HG03457 (cell line): ENCODE measurements around the gene GNAQ.
"Not testable (repeated sequence)": the region's sequence is repeated elsewhere in the genome, so short reads cannot be mapped to it uniquely, and the experiment has no call there.

Experiments
- ATAC-seq: cut with Tn5 transposase; IDR thresholded peaks from one replicate; pipeline ENCODE4 v1.9.1; 2021; ENCODE audit warnings: moderate number of reproducible peaks; ENCODE audit not compliant: unreplicated experiment

GNAQ gene

DNA sequence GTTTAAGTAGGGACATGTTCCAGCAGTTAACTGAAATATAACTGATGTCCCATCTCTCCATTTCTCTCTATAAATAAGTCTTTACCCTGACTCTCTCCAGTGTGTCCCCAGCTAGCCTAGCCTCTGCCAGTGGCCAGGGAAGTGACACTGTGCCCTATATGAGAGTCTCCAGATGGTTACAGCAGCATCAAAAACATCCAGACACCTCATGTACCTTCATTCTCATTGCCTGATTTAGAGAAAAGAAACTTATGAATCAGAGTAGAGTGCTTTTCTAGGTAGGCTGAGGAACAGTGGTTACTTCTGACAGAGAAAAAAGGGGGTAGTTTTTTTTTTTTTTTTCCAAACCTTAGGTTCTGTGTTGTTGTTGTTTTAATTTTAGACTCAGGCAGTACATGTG, 148.5 kb downstream of the GNAQ start:
- ATAC-seq: no peak

DNA sequence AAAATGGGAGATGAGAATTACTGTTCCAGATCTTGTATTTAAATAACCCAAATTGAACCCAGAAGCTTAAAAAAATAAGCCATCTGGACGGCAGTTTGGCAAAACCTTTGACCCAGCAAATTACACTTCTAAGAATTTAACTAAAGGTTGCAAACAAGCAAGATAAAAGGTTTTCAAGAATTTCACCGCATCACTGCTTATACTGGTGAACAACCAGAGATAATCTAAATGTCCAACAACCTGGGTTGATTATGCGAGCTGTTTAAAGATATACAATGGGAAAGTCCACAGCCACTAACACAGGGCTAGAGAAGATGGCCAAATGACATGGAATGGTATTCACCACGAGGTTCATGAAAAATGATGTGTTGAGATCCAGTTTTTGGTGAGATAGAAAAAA, 149.3 kb downstream of the GNAQ start:
- ATAC-seq: no peak

DNA sequence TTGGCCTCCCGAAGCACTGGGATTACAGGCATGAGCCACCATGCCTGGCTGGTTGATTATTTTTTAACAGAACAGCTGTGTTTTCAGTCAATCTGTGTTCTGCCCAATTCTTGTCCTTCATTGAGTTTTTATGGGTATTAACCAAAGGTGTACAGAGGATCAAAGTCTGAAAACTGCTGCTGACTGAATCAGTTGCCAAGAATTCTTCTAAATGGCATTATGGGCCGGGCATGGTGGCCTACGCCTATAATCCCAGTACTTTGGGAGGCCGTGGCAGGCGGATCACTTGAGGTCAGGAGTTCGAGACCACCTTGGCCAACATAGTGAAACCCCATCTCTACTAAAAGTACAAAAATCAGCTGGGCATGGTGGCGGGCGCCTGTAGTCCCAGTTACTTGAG, 150.0 kb downstream of the GNAQ start:
- ATAC-seq: not testable (repeated sequence)

DNA sequence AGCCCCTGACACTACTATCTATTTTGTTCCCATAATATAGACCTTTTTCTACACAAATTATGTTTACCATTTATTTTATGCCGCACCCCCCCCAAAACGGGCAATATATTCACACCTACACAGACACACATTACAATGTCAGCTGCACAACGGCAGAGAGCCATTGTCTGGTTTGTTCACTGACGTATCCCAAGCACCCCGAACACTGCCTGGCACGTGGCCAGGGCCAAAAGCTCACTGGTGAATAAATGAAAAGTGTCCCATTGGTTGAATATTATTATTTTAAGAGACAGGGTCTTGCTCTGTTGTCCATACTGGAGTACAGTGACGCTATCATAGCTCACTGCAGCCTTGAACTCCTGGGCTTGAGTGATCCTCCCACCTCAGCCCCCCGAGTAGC, 150.5 kb downstream of the GNAQ start:
- ATAC-seq: no peak

DNA sequence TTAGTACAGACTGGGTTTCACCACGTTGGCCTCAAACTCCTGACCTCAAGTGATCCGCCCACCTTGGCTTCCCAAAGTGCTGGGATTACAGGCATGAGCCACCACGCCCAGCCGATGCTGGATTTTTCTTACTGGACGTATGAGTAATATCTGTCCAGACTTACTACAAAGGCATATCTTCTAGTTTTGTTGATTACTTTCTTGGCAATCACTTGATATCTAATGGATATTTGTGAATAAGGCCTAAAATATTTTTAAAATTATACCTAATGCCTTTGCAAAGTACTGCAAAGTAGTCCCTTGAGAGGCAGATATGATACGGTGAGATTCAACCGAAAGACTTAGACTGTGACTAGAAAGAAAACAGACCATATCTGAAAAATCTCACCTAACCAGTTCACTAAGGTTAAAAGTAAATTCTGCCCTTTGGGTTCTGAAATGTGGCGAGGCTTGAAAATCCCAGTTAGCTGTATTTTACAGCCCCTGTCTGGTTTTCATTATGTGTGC, 152.1 kb downstream of the GNAQ start:
- no peak for ATAC-seq

DNA sequence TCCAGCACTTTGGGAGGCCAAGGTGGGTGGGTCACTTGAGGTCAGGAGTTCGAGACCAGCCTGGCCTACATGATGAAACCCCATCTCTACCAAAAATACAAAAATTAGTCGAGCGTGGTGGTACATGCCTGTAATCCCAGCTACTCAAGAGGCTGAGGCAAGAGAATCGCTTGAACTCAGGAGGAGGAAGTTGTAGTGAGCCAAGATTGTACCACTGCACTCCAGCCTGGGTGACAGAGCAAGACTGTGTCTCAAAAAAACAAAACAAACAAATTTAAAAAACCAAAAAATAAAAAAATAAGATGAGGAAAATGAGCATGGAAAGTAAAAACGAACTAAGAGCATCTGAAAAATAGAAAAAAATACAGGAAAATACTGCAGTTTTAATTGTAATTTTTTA, 152.8 kb downstream of the GNAQ start:
- ATAC-seq: not testable (repeated sequence)

DNA sequence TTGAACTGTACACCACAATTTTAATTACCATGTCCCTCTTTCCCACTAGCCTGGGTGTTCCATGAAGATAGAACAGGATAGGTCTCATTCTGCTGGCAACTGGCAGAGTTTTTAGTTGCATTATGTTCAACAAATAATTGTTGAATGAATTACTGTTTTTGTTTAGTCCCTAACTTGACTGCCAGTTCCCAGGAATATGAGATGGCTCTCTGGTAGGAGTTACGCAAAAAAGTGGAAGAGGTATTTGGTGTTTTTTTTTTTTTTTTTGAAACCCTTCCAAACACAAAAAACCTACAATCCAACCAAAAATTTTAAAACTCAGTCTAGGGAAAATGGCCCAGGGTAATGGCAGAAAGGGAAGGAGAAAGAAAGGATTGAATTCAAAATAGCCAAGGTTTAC, 153.6 kb downstream of the GNAQ start:
- ATAC-seq: no peak

DNA sequence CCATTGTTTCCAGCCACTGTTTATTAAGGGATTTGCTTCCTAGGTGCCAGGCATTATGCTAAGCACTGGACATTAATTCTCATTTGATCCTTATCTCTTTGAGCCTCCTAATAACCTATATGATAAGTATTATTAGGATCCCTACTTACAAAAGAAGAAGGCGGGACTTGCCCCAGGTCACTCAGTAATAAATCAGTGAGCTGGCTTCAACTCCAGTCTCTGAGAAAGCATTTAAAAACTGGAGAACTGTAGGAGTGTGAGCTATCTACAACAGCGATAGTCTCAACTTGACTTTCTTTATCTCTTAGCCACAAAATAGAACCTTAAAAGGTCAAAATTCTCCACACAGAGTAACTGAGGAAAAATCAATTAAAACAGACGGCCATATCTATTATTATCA, 155.0 kb downstream of the GNAQ start:
- ATAC-seq: no peak

DNA sequence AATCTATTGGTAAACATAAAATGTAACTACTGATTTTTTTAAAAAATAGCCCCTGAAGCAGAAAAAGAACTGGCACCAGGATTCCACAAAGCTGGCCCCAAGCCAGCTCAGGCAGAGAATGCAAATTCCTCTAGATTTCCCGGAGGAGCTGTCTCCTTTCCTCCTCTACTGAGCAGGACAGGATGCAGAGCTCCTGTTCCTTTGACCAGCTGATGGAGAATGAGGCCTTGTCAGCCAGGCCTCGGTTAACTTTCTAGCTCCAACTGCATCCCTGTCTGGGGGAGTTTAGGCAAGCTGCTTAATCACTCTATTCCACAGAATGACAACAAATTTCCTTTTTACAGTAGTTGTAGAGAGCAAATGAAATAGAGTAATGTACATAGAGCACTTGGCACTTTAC, 155.5 kb downstream of the GNAQ start:
- no peak for ATAC-seq

DNA sequence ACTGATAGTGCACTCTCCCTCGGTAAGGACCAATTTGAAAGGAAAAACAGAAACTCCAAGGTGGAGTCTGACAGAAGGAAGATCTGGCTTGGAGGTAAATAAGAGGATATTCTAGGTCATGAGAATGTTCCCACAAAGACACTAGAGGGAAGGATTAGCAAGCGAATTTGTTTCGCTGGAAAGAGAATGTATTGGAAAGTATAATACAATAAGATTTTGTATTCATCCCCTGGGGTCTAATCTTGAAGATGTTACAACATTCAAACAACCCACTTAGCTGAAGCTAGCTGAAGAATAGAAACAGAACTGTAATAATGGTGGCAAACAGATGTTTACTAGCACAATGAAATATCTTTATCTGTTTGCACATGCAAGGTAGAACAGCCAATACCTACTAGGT, 158.7 kb downstream of the GNAQ start:
- no peak for ATAC-seq

DNA sequence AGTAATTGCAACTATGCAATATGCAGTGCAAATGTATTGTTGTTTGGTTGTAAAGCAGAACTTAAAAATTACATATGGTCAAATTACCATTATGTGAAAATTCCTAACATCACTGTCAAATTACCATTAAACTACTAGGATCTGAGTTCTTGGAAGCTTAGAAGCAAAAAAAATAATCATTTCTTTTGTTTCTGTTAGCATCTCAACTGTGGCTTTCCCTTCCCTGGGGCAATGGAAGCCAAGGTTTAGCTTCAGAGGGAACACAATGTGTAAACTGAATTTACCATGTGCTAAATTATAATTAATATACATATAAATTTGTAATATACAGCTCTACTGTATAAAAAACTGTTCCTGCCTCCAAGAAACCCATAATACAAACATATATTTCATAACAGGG, 159.4 kb downstream of the GNAQ start:
- ATAC-seq: no peak

DNA sequence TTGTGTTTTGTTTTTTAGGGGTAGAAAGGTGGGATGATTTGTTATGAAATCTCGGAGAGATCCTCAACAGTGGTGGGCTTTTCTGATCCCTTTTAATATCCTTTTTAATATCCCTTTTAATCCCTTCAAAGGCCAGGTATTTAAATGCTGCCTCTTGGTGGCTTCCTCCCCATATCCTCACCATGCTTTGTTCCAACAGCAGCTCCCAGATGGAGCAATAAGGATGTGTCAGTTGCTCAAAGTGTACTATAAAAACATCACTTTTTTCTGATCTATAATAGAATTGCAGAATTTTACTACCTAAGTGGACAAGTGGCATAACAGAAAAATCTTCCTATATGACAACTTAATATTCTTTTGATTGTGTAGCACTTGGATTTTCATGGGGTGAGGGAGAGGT, 160.1 kb downstream of the GNAQ start:
- no peak for ATAC-seq

DNA sequence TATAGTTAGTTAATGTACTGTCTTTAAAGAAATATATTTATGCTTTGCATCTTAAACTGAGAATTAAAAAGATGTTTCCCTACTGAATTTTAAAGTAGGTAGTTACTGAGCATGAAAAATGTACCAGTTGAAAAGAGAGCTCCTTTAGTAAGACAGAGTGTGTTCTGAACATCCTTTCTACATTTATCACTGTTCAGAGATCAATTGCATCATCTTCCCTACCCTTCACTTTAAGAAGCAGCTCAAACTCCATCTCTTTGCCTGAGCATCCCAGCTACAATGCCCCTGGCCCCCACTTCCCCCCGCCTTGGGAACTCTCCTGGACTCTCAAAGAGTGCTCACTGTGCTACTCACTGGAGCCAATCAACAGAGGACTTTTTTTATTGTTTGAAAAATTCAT, 164.7 kb downstream of the GNAQ start:
- no peak for ATAC-seq

DNA sequence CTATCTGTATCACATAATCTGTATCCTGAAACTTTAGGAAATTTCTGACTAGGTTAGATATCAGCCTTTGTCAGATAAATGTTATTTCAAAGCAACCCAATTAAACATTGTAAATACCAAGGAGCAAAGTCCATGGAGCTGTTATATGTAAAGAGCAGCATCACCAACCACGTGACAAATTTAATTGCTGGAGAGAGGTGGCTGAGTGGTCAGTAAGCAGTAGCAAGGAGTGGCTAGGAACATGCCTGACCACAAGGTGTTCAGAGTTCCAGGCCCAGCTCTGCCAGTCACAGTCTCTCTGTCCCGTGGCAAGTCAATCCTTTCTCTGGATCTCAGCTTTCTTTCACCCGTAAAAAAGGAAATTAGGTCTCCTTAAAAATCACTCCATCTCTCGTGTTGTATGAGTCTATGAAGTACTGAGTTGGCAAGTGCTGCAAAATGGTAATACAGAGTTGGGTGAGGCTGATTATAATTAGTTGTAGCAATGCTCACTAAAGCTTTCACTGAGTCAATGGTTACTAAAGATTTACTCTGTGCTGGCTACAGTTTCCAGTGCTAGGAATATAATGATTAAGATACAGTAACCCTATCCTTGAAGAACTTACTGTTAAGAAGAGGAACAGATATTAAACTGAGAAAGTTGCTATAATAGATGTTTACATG, 166.1 kb downstream of the GNAQ start:
- no peak for ATAC-seq

DNA sequence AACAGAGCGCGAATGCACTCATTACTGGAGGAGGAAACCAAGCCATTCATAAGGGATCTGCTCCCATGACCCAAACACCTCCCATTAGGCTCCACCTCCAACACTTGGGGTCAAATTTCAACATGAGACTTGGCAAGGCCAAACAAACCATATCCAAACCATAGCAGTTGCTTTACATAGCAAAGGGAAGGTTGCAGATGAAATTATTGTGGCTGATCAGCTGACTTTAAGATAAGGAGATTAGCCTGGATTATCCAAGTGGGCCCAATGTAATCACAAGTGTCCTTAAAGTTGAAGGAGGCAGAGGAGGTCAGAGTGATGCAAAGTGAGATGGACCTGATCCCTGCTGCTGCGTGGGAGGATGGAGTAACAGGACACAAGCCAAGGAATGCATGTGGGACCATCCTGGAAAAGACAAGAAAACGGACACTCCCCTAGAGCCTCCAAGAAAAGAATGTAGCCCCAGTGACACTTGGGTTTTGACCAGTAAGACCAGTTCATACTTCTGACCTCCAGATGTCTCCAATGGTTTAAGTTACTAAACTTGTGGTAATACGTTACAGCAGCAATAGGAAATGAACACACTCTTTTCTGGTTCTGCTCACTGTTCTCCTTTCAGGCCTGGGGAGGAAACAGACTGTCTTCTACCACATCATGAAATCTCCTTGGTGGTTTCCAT, 167.3 kb downstream of the GNAQ start:
- ATAC-seq: no peak

DNA sequence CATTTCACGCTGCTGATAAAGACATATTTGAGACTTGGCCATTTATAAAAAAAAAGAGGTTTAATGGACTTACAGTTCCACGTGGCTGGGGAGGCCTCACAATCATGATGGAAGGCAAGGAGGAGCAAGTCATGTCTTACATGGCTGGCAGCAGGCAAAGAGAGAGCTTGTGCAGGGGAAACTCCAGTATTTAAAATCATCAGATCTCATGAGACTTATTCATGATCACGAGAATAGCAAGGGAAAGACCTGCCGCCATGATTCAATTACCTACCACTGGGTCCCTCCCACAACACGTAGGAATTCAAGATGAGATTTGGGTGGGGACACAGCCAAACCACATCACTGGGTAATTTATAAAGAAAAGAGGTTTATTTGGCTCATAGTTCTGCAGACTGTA, 168.0 kb downstream of the GNAQ start:
- ATAC-seq: not testable (repeated sequence)

DNA sequence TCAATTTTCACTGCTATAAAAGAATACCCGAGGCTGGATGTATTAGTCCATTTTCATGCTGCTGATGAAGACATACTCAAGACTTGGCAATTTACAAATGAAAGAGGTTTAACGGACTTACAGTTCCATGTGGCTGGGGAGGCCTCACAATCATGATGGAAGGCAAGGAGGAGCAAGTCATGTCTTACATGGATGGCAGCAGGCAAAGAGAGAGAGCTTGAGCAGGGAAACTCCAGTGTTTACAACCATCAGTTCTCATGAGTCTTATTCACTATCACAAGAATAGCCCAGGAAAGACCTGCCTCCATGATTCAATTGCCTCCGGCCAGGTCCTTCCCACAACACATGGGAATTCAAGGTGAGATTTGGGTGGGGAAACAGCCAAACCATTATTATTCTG, 170.7 kb downstream of the GNAQ start:
- not testable (repeated sequence) for ATAC-seq

DNA sequence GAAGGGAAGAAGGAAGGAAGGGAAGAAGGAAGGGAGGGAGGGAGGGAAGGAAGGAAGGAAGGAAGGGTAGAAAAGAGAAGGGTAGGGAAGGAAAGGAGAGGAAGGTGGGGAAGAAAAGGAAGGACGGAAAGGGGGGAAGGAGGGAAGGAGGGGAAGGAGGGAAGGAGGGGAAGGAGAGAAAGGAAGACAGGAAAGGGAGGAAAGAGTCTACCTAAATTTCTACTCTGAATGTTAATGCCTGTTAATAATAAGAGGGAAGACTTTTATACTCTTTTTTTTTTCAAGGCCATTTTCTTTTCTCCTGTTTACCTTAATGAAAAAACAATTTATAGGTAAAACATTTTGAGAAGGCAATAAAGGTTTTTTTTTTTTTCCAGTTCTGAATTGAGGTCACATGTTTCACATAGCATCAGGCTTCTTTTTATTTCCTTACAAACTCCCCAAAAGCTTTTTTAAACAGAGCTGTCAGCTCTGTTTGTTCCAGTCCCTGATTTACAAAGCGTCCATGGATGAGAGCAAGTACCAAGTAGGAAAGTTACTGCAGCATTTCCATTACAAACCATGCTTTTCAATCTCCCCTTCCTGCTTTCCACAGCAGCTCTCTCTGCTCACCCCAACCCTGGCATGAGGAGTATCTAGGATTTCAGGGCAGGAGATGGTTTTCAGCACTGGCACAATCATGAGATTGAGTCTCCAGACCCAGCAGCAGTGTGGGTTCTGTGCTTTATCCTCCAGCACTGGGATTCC, 173.9 kb downstream of the GNAQ start:
- ATAC-seq: no peak

DNA sequence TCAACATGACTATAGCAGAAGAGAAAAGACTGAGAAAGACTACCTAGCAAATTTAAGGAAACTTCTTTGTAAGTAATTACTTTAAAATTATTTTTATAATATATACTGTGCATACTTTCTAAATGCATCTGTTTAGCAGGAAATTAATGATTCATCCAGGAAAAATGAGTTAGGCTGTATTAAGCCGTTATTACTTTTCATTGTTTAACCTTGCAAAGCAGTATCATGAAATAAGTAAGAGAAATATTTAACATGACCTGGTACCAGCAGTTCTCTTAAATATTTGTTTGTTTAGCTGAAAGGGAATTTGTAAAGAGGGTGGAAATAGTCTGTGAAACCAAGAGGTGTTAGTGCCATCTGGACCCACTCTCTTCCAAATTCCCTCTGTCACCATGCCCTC, 175.0 kb downstream of the GNAQ start:
- no peak for ATAC-seq

DNA sequence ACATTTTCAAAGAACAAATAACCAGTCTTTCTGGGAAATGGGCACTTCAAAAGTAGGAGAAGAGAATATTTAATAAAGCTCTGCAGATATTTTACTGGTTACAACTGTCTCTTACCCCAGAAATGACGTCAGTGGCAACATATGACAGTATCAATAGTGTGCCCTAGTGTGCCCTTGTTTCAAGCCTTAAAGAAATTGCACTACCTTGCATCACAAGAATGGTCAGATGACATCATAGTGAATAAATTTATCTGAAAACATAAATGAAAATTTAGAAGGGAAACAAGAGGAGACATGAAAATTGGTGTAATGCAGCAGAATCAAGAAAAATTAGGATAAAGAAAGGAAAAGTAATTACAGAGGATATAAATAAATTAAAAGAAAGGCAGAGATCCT, 176.7 kb downstream of the GNAQ start:
- ATAC-seq: no peak

DNA sequence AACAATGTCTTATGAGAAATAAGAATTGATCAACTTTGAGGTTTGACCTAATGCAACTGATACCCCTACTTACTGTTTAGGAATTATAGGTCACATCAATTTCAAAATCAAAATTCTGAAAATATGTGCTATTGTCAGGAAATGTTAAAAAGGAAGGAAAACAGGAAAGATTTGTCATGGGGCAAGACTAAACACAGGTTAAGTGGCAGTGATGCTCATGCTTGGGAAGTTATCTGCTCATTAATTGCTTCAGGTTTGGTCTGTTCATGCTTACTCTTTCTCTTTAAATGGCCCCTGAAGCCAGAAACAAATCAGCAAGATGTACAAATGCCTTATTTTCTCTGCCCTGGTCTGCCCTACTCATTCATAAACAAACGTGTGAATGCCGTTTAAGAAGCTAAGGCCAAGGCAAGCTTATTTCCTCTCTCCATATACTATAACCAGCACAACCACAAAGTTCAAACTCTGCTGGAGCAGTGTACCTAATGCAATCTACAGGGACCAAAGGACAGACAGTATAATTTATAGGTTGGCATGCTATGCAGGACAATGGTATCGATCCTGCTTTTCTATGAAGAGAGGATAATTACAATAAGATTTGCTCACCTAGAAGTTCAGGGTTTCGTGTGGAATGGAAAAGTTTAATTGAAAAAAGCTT, 177.2 kb downstream of the GNAQ start:
- ATAC-seq: no peak

DNA sequence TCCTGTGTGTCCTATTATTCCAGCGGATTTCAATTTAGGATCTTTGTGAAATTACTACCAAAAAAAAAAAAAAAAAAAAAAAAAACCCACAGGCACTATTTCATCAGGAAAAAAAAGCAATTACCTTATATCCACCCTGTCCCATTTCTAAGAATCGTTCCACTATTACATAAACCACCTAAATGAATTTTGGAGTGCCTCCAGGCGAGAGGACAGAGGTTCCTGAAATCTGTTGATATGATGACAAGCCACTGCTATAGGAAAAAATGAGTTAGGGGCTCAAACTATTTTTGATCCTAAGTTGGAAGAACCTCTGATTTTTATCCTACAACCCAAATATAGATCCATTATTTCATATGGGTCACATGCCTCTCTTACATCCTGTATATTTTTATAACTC, 177.9 kb downstream of the GNAQ start:
- no peak for ATAC-seq
